Psoas muscle (tissue), 8 donors: ENCODE data around the gene DGKB. TPM values are rescaled to one million over a fixed set of nuclear protein-coding genes. Genes with fewer than 3 reads are reported as not detected.

Experiments used
- ATAC-seq, 4 donors: fragments of 200-7000 bp; cut with Tn5 transposase; one replicate each; pipeline ENCODE4 v1.9.1; 2020; ENCODE audit warnings: moderate library complexity in 3 of 4, mild to moderate bottlenecking in 2 of 4
- DNase-seq, 2 donors: peaks; one replicate each; pipeline ENCODE4 v3.0.0-alpha.2; 2020
- H3K27ac ChIP-seq: fragments of 200-600 bp; one replicate; pipeline ENCODE4 v1.8.0; 2022
- H3K27me3 ChIP-seq, 3 donors: fragments of 200-600 bp in 1 of 3; one replicate each; pipeline versions ENCODE4 v1.6.1 to v1.8.0; 2013 to 2022; ENCODE audit warnings: low read length in 2 of 3, mild to moderate bottlenecking in 2 of 3, moderate library complexity in 1 of 3; ENCODE audit not compliant: insufficient read depth in 3 of 3
- H3K36me3 ChIP-seq, 2 donors: fragments of 200-600 bp in 1 of 2; one replicate each; pipeline versions ENCODE4 v1.6.1 to v1.8.0; 2013 to 2022; ENCODE audit warnings: low read depth in 1 of 2, mild to moderate bottlenecking in 1 of 2, moderate library complexity in 1 of 2; ENCODE audit not compliant: insufficient read depth in 1 of 2
- H3K4me1 ChIP-seq: fragments of 200-600 bp; one replicate; pipeline ENCODE4 v1.8.0; 2022
- H3K4me3 ChIP-seq: fragments of 200-600 bp; one replicate; pipeline ENCODE4 v1.8.0; 2022; ENCODE audit warnings: mild to moderate bottlenecking
- H3K9me3 ChIP-seq: fragments of 200-600 bp; one replicate; pipeline ENCODE4 v1.8.0; 2022
- CTCF ChIP-seq: fragments of 200-600 bp; IDR thresholded peaks from one replicate; pipeline ENCODE4 v1.8.0; 2022; ENCODE audit warnings: antibody characterized with exemption
- WGBS, 3 donors: extraction: QIAGEN DNeasy Blood & Tissue Kit; methylation state at CpG; one replicate each; pipeline versions ENCODE4 v1.1.6 to v1.1.7; 2013; 5-methylcytosine and 5-hydroxymethylcytosine counted together
- intact Hi-C, 2 donors: fragments of 100-400 bp; cut with DNase I; formaldehyde crosslinking; loops; one replicate each; pipeline versions ENCODE4 v1.11.0 to v1.14.2; 2022
- polyA plus RNA-seq, 3 donors: library from polyadenylated mRNA; stranded (reverse); fragments of 200-250 nt; gene quantifications; one replicate each; pipeline ENCODE4 v1.2.3, GENCODE V29; 2013
- total RNA-seq, 4 donors: library from RNA; stranded (reverse); fragmentation: NEBNext Ultra II Directional in 2 of 4; extraction: Animal tissue kit (Norgen Biotek cat#: 25700) in 2 of 4; gene quantifications; one replicate each; pipeline versions ENCODE4 v1.2.1 to v1.2.4, GENCODE V29; 2021 to 2023
- donor health status: healthy with polysubstance abuse.
- donor health status: DM: no; HTN: no; CAD: no; lungs with moderate emphysema.
- donor health status: Bipolar disorder and iron deficiency.
- donor health status: healthy.
- donor health status: DM: yes; HTN: yes; CAD: no.
- donor health status: DM: no; HTN: no; CAD: no.
- donor health status: DM: no; HTN: no; CAD: no.
- donor health status: DM: yes; HTN: yes; CAD: no.

Gene DGKB
- total and polyA plus RNA-seq, 7 donors = 0.01 to 0.26 (median 0.04) TPM; not detected in 2

GRCh38 chr7:14745076-14745475 is 157.5 kb downstream of the DGKB start:
- H3K9me3 ChIP-seq = peaks cover 23% of the 10 kb centered on the region
- WGBS, 3 donors = 90 to 94% (median 93%) methylated on average over 4 of the region's 4 CpGs

GRCh38 chr7:14740606-14741005 is 161.9 kb downstream of the DGKB start:
- intact Hi-C loops = no loop called here
- no peaks in the 10 kb centered on the region for H3K36me3 ChIP-seq
- H3K9me3 ChIP-seq = peaks cover 26% of the 10 kb centered on the region
- 83 to 95% (median 93%) methylated on average over 4 of the region's 4 CpGs for WGBS, 3 donors
- no peak overlapping the region for H3K27ac ChIP-seq
- no peaks in the 10 kb centered on the region for H3K4me1 ChIP-seq
- H3K4me3 ChIP-seq = no peak overlapping the region
- H3K27me3 ChIP-seq = no peaks in the 10 kb centered on the region
- TF ChIP-seq CTCF = no peak
- no peak for ATAC-seq
- no peak for DNase-seq

More at GRCh38 chr7:14745076-14745475, 157.5 kb downstream of the DGKB start:
- H3K4me1 ChIP-seq = no peaks in the 10 kb centered on the region
- intact Hi-C loops = no loop called here
- no peaks in the 10 kb centered on the region for H3K36me3 ChIP-seq
- TF ChIP-seq CTCF = no peak
- H3K27ac ChIP-seq = no peak overlapping the region
- H3K4me3 ChIP-seq = no peak overlapping the region
- DNase-seq (no peak), ATAC-seq (no peak)
- H3K27me3 ChIP-seq = no peaks in the 10 kb centered on the region

- H3K27me3 ChIP-seq = no peaks in the 10 kb centered on the region
- ATAC-seq (no peak), DNase-seq (no peak)
- TF ChIP-seq CTCF = no peak
- no peak overlapping the region for H3K27ac ChIP-seq
- H3K36me3 ChIP-seq = no peaks in the 10 kb centered on the region
- intact Hi-C loops = no loop called here
- H3K9me3 ChIP-seq = peaks cover 26% of the 10 kb centered on the region
- WGBS, 3 donors = 92 to 95% (median 95%) methylated on average over 12 of the region's 12 CpGs
- no peaks in the 10 kb centered on the region for H3K4me1 ChIP-seq
- no peak overlapping the region for H3K4me3 ChIP-seq
These were observed 162.7 kb downstream of the DGKB start for GRCh38 chr7:14739841-14740185.

- ATAC-seq (no peak), DNase-seq (no peak)
- H3K4me1 ChIP-seq = no peaks in the 10 kb centered on the region
- 79 to 89% (median 88%) methylated on average over 9 of the region's 9 CpGs for WGBS, 3 donors
- H3K36me3 ChIP-seq = no peaks in the 10 kb centered on the region
- no peaks in the 10 kb centered on the region for H3K27me3 ChIP-seq
- H3K27ac ChIP-seq = no peak overlapping the region
- no peak overlapping the region for H3K4me3 ChIP-seq
- TF ChIP-seq CTCF = no peak
- H3K9me3 ChIP-seq = peaks cover 25% of the 10 kb centered on the region
- intact Hi-C loops = no loop called here
These were observed 163.2 kb downstream of the DGKB start for GRCh38 chr7:14739168-14739840.

GRCh38 chr7:14738086-14738485 is 164.5 kb downstream of the DGKB start:
- H3K36me3 ChIP-seq = no peaks in the 10 kb centered on the region
- no peaks in the 10 kb centered on the region for H3K4me1 ChIP-seq
- no peak for TF ChIP-seq CTCF
- ATAC-seq = no peak
- H3K9me3 ChIP-seq = peaks cover 14% of the 10 kb centered on the region
- no peaks in the 10 kb centered on the region for H3K27me3 ChIP-seq
- 0 to 54% (median 50%) methylated on average over 1 of the region's 1 CpG for WGBS, 3 donors
- intact Hi-C loops = no loop called here
- H3K4me3 ChIP-seq = no peak overlapping the region
- no peak overlapping the region for H3K27ac ChIP-seq
- DNase-seq = no peak
